Loucy (cell line): ENCODE measurements around the gene SPATA2L.

Source experiments
- EZH2phosphoT487 ChIP-seq: fragments of 200-600 bp; IDR thresholded peaks from 2 replicates; pipeline ENCODE4 v1.6.1; 2018; ENCODE audit warnings: antibody characterized with exemption, mild to moderate bottlenecking, moderate library complexity, borderline replicate concordance
- TF ChIP-seq, protein P1 (sequence below): fragments of 200-600 bp; sonication (generic); conservative IDR thresholded peaks from 2 replicates; pipeline ENCODE4 v1.5.1; 2014; ENCODE audit warnings: mild to moderate bottlenecking, antibody characterized with exemption, low read length

- TF ChIP-seq, protein P1, sequence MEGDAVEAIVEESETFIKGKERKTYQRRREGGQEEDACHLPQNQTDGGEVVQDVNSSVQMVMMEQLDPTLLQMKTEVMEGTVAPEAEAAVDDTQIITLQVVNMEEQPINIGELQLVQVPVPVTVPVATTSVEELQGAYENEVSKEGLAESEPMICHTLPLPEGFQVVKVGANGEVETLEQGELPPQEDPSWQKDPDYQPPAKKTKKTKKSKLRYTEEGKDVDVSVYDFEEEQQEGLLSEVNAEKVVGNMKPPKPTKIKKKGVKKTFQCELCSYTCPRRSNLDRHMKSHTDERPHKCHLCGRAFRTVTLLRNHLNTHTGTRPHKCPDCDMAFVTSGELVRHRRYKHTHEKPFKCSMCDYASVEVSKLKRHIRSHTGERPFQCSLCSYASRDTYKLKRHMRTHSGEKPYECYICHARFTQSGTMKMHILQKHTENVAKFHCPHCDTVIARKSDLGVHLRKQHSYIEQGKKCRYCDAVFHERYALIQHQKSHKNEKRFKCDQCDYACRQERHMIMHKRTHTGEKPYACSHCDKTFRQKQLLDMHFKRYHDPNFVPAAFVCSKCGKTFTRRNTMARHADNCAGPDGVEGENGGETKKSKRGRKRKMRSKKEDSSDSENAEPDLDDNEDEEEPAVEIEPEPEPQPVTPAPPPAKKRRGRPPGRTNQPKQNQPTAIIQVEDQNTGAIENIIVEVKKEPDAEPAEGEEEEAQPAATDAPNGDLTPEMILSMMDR = no peak
- TF ChIP-seq EZH2phosphoT487 = no peak
Observed at GRCh38 chr16:89697161-89697615, 4.3 kb downstream of the SPATA2L start.
